Retinal pigment epithelial cell (primary cell): ENCODE measurements around the gene SCN11A.

Source experiments
- DNase-seq: peaks from one replicate; pipeline ENCODE4 v3.0.0-alpha.2; 2010; ENCODE audit warnings: low read depth
- H3K4me3 ChIP-seq: 2 replicates; pipeline ENCODE4 v1.5.1; 2011; ENCODE audit warnings: mild to moderate bottlenecking, low read length, control low read depth, moderate library complexity
- CTCF ChIP-seq: conservative IDR thresholded peaks from 2 replicates; pipeline ENCODE4 v1.5.1; 2011; ENCODE audit warnings: low read depth, low read length, control low read depth, inconsistent platforms

Gene SCN11A

GRCh38 chr3:39051649-39052561 lies at the start of gene SCN11A, which contains the start of gene WDR48:
Gene SCN11A, minus strand, starts transcription at chr3:39051944. Its CDS starts 101,582 bp downstream, at chr3:38950362.
Gene WDR48, plus strand, starts transcription at chr3:39052016. Its CDS starts 10 bp downstream, at chr3:39052026.
- peak within 1 kb of the TSS; percentile 79 for H3K4me3 ChIP-seq
- DNase-seq: peak; percentile 79
- TF ChIP-seq CTCF: no peak

- TF ChIP-seq CTCF: peak; percentile 83
- no peak for DNase-seq
- no peak overlapping the region for H3K4me3 ChIP-seq
These were observed 49.4 kb upstream of the SCN11A start for GRCh38 chr3:39101022-39101689.

DNA sequence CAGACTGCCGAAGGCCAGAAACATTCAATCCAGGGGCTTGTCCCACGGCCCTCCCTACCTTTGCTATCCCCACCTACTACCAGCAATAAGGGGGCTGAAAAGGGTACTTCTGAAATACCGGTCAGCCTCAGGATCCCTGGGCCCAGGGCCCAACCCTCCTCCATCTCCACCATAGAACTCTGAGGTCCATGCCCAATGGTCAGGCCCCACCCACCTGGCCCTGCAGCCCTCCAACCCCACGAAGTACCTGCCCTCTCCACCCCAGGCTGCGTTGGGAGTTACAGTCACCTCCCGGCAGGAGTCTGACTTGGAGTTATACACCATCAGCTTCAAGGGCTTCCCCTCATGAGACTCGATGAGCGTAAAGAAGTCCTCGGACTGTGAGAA lies 48.7 kb upstream of the SCN11A start:
- no peak for TF ChIP-seq CTCF

GRCh38 chr3:39099738-39100499 lies 48.2 kb upstream of the SCN11A start:
- DNase-seq: no peak
- no peak for TF ChIP-seq CTCF

More for the DNA sequence above, 48.7 kb upstream of the SCN11A start:
- no peak overlapping the region for H3K4me3 ChIP-seq
- DNase-seq: no peak

GRCh38 chr3:39099242-39099641 lies 47.5 kb upstream of the SCN11A start:
- no peak for DNase-seq
- no peak for TF ChIP-seq CTCF

More at GRCh38 chr3:39099738-39100499, 48.2 kb upstream of the SCN11A start:
- no peak overlapping the region for H3K4me3 ChIP-seq

DNA sequence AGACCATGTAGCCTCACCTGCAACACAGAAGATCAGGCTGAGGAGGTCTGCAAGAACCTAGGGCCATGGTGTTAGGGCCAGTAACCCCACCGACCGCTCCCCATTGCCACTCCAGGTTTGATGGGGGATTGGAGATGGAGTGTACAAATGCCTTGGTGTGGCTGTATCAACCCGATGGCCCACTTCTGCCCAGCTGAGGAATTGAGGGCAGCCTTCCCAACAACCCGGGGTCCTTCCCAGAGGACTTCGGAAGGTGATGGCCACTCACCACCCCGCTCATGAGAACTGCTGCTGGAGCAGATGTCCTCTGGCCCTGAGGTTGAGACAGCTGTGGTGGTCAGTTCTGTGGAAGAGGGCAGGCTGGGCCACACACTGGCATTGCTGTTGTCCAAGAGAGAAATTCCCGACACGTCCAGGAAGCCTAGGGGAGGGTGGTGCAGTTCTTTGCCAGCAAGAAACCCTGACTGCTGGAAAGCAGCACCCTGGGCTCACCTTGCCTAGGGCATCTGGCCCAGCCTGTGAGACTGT lies 46.8 kb upstream of the SCN11A start:
- TF ChIP-seq CTCF: no peak
- H3K4me3 ChIP-seq: no peak overlapping the region

More at GRCh38 chr3:39099242-39099641, 47.5 kb upstream of the SCN11A start:
- no peak overlapping the region for H3K4me3 ChIP-seq

More for the DNA sequence above, 46.8 kb upstream of the SCN11A start:
- no peak for DNase-seq
